Left kidney (tissue), 2 donors: ENCODE data around the gene ARPC2. TPM values are rescaled to one million over a fixed set of nuclear protein-coding genes. Genes with fewer than 3 reads are reported as not detected.

ENCODE experiments used
- DNase-seq: peaks from one replicate; pipeline ENCODE4 v3.0.0-alpha.2; 2013
- polyA plus RNA-seq: library from polyadenylated mRNA; unstranded; fragments of 120-200 nt; gene quantifications from one replicate; pipeline ENCODE4 v1.2.1, GENCODE V29; 2013; ENCODE audit not compliant: insufficient read length

The ARPC2 gene
- polyA plus RNA-seq, 1 donor: 260 TPM

- DNase-seq: peak; percentile 64
Measured at GRCh38 chr2:218286570-218287459, 69.8 kb downstream of the ARPC2 start.

- DNase-seq: no peak
Measured at GRCh38 chr2:218289639-218290315, 72.8 kb downstream of the ARPC2 start.

GRCh38 chr2:218290316-218291261 is 73.6 kb downstream of the ARPC2 start:
- DNase-seq: no peak

GRCh38 chr2:218291318-218292047 is 74.5 kb downstream of the ARPC2 start:
- DNase-seq: no peak

- peak; percentile 74 for DNase-seq
Measured at GRCh38 chr2:218292048-218293014, 75.3 kb downstream of the ARPC2 start, which contains the start of gene TMBIM1. TSS of gene TMBIM1 (minus strand) at chr2:218292503. CDS start at chr2:218282141, 10,362 bp downstream.

- DNase-seq: no peak
Measured at GRCh38 chr2:218293715-218294429, 76.9 kb downstream of the ARPC2 start.

GRCh38 chr2:218294430-218295022 is 77.5 kb downstream of the ARPC2 start:
- no peak for DNase-seq

- no peak for DNase-seq
Measured at GRCh38 chr2:218295029-218295428, 78.0 kb downstream of the ARPC2 start.

- DNase-seq: no peak
Measured at GRCh38 chr2:218296200-218296599, 79.2 kb downstream of the ARPC2 start.

- DNase-seq: no peak
Measured at GRCh38 chr2:218296847-218297246, 79.9 kb downstream of the ARPC2 start.

GRCh38 chr2:218298314-218298875 is 81.4 kb downstream of the ARPC2 start:
- DNase-seq: no peak

- DNase-seq: no peak
Measured at GRCh38 chr2:218300141-218300540, 83.2 kb downstream of the ARPC2 start.

- peak; percentile 93 for DNase-seq
Measured at GRCh38 chr2:218301176-218301819, 84.3 kb downstream of the ARPC2 start.

Other genes starting within 250 kb of the ARPC2 start
- gene TNS1, start 214.2 kb upstream of the ARPC2 start, polyA plus RNA-seq: 64.9 TPM
- gene RUFY4, start 147.9 kb upstream of the ARPC2 start, polyA plus RNA-seq: 0.32 TPM
- 0.13 TPM for gene CXCR2, start 91.2 kb upstream of the ARPC2 start, polyA plus RNA-seq
- not detected for gene CXCR1, start 50.2 kb upstream of the ARPC2 start, polyA plus RNA-seq
- gene GPBAR1, start 43.8 kb downstream of the ARPC2 start, polyA plus RNA-seq: 1.2 TPM
- gene AAMP, start 52.9 kb downstream of the ARPC2 start, polyA plus RNA-seq: 117 TPM
- gene PNKD, start 53.3 kb downstream of the ARPC2 start, polyA plus RNA-seq: 86.6 TPM
- gene TMBIM1, start 75.3 kb downstream of the ARPC2 start, polyA plus RNA-seq: 88.0 TPM
- gene CATIP, start 139.7 kb downstream of the ARPC2 start, polyA plus RNA-seq: 5.0 TPM
- 0.58 TPM for gene SLC11A1, start 165.1 kb downstream of the ARPC2 start, polyA plus RNA-seq
- 122 TPM for gene CTDSP1, start 182.7 kb downstream of the ARPC2 start, polyA plus RNA-seq
- 23.3 TPM for gene VIL1, start 201.9 kb downstream of the ARPC2 start, polyA plus RNA-seq